Astrocyte of the cerebellum (primary cell): ENCODE data around the gene STRA6.

Experiments
- DNase-seq: peaks from one replicate; pipeline ENCODE4 v3.0.0-alpha.2; 2011; ENCODE audit warnings: low read depth
- H3K4me3 ChIP-seq: 2 replicates; pipeline ENCODE4 v1.5.1; 2011; ENCODE audit warnings: mild to moderate bottlenecking, low read depth, low read length, moderate library complexity
- in situ Hi-C: cut with HindIII; loops from 2 replicates; pipeline ENCODE4 v1.10.0; 2017; ENCODE audit warnings: low sequenced_read_pairs
- TF ChIP-seq, protein P1 (sequence below): IDR thresholded peaks from 2 replicates; pipeline ENCODE4 v1.5.1; 2012; ENCODE audit warnings: low read length, low read depth, moderate library complexity, mild to moderate bottlenecking; ENCODE audit errors: missing control alignments

The STRA6 gene

DNA sequence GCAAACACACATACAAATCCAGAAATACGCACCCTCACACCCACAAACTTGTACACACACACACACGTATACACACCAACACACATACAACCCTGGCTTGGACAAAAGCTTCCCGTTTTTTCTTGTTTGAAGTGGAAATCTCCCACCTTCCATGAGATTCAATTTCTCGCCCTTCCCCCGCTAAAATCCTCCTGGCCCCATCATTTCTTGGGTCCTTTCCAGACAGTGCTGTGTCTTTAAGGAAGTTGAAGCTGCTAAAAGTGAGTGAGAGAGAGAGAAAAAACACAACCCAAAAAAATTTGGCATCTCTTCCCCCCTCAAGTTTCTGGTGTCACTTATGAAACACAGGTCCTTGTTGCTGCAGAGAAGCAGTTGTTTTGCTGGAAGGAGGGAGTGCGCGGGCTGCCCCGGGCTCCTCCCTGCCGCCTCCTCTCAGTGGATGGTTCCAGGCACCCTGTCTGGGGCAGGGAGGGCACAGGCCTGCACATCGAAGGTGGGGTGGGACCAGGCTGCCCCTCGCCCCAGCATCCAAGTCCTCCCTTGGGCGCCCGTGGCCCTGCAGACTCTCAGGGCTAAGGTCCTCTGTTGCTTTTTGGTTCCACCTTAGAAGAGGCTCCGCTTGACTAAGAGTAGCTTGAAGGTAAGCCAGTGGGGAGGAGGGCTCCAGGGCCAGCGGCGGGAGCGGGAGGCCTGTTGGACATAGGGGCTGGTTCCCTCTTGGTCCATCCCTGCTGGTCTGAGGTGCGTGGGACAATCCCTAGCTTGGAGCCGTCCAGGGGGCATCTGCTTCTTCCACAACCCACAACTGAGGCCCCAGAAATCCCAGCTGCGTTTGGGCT is 29.0 kb downstream of the STRA6 start, which contains the start of gene ISLR:
Gene ISLR, plus strand, starts transcription at position 331 of the 839 bp plus-strand sequence. CDS start 1,149 bp downstream, outside the sequence.
- peak within 1 kb of the TSS; percentile 20 for H3K4me3 ChIP-seq
- DNase-seq, result peak; percentile 15
- in situ Hi-C loops, result no loop called here

DNA sequence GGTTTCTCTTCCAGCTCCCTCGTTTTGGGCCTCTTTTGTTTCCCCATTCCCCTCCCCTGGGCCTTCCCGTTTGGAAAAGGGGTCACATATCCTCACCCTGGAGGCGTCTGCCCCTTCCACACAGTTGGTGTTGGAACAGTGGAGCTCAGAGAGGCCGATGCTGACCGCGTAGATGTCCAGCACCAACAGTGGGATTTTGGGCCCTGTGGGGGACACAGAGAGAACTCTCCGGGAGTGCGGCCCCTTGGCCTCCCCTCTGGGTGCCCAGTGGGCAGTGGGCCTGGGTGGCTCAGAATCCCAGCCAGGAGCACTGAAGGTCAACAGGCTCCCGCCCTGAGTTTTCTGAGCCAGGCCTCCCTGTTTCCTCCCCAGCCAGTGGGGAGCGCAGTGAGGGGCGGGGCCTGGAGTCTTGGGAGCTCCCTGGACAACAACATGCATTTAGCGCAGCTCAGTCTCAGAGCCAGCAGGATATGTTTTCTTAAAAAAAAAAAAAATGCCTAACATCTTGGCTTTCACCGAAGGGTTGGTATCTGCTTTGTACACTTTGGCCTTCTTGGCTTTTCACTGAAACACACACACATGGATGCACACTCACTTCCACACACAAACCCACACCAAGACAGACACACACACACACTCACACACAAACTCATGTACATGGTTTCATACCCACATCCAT is 29.7 kb downstream of the STRA6 start:
- TF ChIP-seq, protein P1, sequence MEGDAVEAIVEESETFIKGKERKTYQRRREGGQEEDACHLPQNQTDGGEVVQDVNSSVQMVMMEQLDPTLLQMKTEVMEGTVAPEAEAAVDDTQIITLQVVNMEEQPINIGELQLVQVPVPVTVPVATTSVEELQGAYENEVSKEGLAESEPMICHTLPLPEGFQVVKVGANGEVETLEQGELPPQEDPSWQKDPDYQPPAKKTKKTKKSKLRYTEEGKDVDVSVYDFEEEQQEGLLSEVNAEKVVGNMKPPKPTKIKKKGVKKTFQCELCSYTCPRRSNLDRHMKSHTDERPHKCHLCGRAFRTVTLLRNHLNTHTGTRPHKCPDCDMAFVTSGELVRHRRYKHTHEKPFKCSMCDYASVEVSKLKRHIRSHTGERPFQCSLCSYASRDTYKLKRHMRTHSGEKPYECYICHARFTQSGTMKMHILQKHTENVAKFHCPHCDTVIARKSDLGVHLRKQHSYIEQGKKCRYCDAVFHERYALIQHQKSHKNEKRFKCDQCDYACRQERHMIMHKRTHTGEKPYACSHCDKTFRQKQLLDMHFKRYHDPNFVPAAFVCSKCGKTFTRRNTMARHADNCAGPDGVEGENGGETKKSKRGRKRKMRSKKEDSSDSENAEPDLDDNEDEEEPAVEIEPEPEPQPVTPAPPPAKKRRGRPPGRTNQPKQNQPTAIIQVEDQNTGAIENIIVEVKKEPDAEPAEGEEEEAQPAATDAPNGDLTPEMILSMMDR, result no peak
- H3K4me3 ChIP-seq, result no peak overlapping the region
- in situ Hi-C loops, result no loop called here
- peak; percentile 23 for DNase-seq

More for the DNA sequence above, 29.0 kb downstream of the STRA6 start, which contains the start of gene ISLR:
- TF ChIP-seq, protein P1, result no peak

DNA sequence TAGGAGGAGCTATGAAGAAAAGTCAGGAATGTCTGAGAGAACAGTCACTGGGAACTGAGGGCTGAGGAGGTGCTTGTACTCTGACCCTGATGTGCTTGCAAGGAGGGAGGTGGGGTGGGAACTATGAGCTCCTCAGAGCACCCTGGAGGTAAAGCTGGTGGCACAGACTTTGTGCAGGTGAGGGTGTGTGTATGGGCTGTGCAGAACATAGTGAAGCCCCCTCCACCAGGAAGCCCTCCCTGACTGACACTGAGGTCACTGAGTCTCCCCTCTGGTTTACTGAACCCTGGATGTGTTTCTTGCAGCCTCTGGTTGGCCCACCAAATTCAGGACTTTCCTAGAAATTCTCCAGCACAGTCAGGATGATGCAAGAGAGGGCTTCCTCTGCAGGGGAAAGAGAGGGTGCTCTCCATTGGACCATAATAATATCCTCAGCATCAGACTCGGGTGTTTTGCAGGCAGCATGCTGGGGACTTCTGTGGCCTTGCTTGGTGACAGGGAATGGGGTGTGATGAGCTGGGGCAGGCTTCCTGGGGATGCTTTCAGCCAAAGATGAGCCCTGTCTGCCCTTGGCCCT is 30.5 kb downstream of the STRA6 start:
- in situ Hi-C loops, result no loop called here
- DNase-seq, result no peak
- no peak overlapping the region for H3K4me3 ChIP-seq
- TF ChIP-seq, protein P1, result no peak

DNA sequence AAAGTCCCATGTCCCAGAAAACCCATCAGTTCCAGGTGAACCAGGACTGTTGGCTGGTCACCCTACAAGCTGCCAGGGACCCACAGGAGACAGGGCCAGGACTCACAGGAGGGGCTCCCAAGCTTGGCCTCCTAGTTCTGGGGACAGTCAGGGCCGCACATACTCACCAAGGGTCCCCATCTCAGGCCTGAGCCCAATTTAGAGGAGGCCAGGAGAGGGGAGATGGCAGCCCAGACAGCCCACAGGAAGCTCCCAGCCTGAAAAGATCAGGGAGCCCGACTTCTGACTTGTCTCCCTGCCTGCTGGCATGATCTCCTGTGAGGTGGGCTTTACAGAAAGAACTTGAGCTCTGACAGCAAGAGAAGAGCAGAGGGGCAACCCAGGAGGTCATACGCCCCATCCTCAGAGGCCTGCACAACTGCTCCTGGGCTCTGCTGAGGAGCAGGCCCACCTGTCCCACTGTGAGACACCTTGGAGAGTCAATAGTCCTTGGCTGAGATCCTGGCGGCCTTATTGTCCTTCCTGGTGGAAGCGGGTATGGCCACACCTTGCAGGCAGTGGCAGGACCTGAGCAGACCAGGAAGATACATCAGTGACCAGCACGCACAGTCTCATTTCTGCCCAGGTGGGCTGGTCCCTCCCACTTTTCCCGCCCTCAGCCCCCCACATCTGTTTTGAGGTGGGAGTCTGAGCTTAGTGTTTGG is 31.6 kb downstream of the STRA6 start:
- no peak for DNase-seq
- in situ Hi-C loops, result no loop called here
- H3K4me3 ChIP-seq, result no peak overlapping the region
- TF ChIP-seq, protein P1, result no peak

DNA sequence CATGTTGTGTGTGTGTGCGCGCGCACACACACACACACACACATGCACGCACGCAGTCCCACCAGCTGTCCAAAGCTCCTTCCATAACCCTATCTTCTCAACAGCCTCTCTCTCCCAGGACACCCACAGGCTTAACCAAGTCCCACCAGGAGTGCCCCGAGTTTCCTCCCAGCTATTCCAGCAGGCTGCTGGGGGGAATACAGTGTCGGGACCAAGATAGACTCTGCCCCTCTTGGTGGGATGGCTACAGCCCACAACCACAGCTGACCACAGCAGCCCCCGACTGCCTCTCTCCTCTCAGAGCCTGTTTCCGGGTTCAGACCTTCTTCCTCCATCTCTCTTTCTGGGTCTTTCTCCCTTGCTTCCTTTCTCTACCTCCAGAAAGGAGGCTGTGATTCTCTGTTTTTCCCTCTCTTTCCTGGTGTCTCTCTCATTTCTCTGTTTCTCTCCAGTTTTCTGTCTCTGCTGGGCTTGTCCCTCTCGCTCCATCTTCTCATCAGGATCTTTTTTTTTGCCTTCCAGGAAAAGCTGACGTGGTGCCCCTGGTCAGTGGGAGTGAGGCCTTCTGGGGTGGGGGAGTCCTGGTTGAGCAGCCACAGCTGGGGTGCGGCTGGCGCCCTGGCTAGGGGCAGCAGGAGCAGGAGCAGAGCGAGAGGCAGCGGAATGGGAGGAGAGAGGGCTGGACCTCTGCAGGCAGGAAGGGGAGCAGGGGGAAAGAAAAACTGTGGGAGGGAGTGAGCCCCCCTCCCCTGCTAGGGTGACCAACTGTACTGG is 32.3 kb downstream of the STRA6 start:
- TF ChIP-seq, protein P1, result no peak
- DNase-seq, result no peak
- in situ Hi-C loops, result no loop called here
- H3K4me3 ChIP-seq, result no peak overlapping the region

DNA sequence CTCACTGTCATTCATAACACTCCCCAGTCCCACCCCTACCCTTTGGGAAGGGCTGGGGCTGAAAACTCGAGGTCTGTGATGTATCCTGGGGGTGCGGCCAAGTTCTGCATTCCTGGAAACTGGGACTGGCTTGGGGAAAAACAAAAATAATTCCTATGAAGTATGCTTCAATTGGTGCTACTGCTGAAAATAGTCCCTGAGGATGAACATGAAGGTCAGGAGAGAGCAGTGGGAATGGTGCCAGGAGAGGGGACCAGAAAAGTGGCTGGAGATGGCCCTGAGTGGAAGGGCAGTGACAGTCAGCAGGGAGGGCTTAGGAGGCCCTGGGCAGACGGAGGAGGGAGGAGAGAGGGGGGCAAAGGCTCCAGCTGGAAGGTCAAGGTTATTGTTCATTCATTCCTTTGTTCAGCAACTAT is 33.9 kb downstream of the STRA6 start:
- no peak for DNase-seq
- no peak overlapping the region for H3K4me3 ChIP-seq
- in situ Hi-C loops, result no loop called here
- TF ChIP-seq, protein P1, result no peak
